ENCODE results near the gene ARMC9. TPM values are rescaled to one million over a fixed set of nuclear protein-coding genes. Genes with fewer than 3 reads are reported as not detected.
"Not testable (repeated sequence)": the region's sequence is repeated elsewhere in the genome, so short reads cannot be mapped to it uniquely, and the experiment has no call there.

ARMC9 gene
- total RNA-seq, 2 donors from 2014 or later, result 31.6 to 61.9 TPM

GRCh38 chr2:231342061-231342711 is 143.8 kb downstream of the ARMC9 start:
- intact Hi-C loops (cut with DNase I), result no loop called here
- peak; percentile 76 for DNase-seq (ENCODE audit: low spot score)

- intact Hi-C loops (cut with DNase I), result no loop called here
- peak; percentile 66 for DNase-seq (ENCODE audit: low spot score)
Measured at GRCh38 chr2:231343006-231343710, 144.7 kb downstream of the ARMC9 start.

GRCh38 chr2:231343988-231344387 is 145.6 kb downstream of the ARMC9 start:
- intact Hi-C loops (cut with DNase I), result no loop called here
- DNase-seq (ENCODE audit: low spot score), result no peak

GRCh38 chr2:231344851-231345250 is 146.4 kb downstream of the ARMC9 start:
- no peak for DNase-seq (ENCODE audit: low spot score)
- intact Hi-C loops (cut with DNase I), result no loop called here

- intact Hi-C loops (cut with DNase I), result no loop called here
- DNase-seq (ENCODE audit: low spot score), result peak; percentile 29
Measured at GRCh38 chr2:231347081-231347480, 148.7 kb downstream of the ARMC9 start.

GRCh38 chr2:231347638-231348037 is 149.2 kb downstream of the ARMC9 start:
- intact Hi-C loops (cut with DNase I), result no loop called here
- DNase-seq (ENCODE audit: low spot score), result no peak

- intact Hi-C loops (cut with DNase I), result no loop called here
- no peak for DNase-seq (ENCODE audit: low spot score)
Measured at GRCh38 chr2:231348173-231348572, 149.7 kb downstream of the ARMC9 start.

GRCh38 chr2:231348704-231349373 is 150.4 kb downstream of the ARMC9 start:
- intact Hi-C loops (cut with DNase I), result no loop called here
- no peak for DNase-seq (ENCODE audit: low spot score)

GRCh38 chr2:231349374-231349735 is 150.9 kb downstream of the ARMC9 start:
- DNase-seq (ENCODE audit: low spot score), result peak; percentile 20
- intact Hi-C loops (cut with DNase I), result not testable (repeated sequence)

- intact Hi-C loops (cut with DNase I), result no loop called here
- no peak for DNase-seq (ENCODE audit: low spot score)
Measured at GRCh38 chr2:231351648-231352047, 153.2 kb downstream of the ARMC9 start.

GRCh38 chr2:231353469-231353868 is 155.0 kb downstream of the ARMC9 start:
- DNase-seq (ENCODE audit: low spot score), result peak; percentile 22
- intact Hi-C loops (cut with DNase I), result no loop called here

GRCh38 chr2:231355508-231356465 is 157.4 kb downstream of the ARMC9 start:
- peak; percentile 76 for DNase-seq (ENCODE audit: low spot score)
- intact Hi-C loops (cut with DNase I), result no loop called here

- peak; percentile 30 for DNase-seq (ENCODE audit: low spot score)
- intact Hi-C loops (cut with DNase I), result no loop called here
Measured at GRCh38 chr2:231356466-231356844, 158.0 kb downstream of the ARMC9 start.

- DNase-seq (ENCODE audit: low spot score), result peak; percentile 77
- intact Hi-C loops (cut with DNase I), result no loop called here
Measured at GRCh38 chr2:231357048-231357447, 158.6 kb downstream of the ARMC9 start.

- intact Hi-C loops (cut with DNase I), result no loop called here
- peak; percentile 23 for DNase-seq (ENCODE audit: low spot score)
Measured at GRCh38 chr2:231357931-231358330, 159.5 kb downstream of the ARMC9 start.

GRCh38 chr2:231359441-231359840 is 161.0 kb downstream of the ARMC9 start:
- intact Hi-C loops (cut with DNase I), result no loop called here

GRCh38 chr2:231359948-231360347 is 161.5 kb downstream of the ARMC9 start:
- intact Hi-C loops (cut with DNase I), result no loop called here
- peak; percentile 56 for DNase-seq (ENCODE audit: low spot score)

More at GRCh38 chr2:231359441-231359840, 161.0 kb downstream of the ARMC9 start:
- DNase-seq (ENCODE audit: low spot score), result peak; percentile 56

GRCh38 chr2:231360401-231360800 is 162.0 kb downstream of the ARMC9 start:
- intact Hi-C loops (cut with DNase I), result no loop called here
- DNase-seq (ENCODE audit: low spot score), result peak; percentile 73

GRCh38 chr2:231360881-231361371 is 162.5 kb downstream of the ARMC9 start:
- DNase-seq (ENCODE audit: low spot score), result peak; percentile 71

More at GRCh38 chr2:231360881-231361371, 162.5 kb downstream of the ARMC9 start:
- intact Hi-C loops (cut with DNase I), result no loop called here
